Common myeloid progenitor, CD34-positive (primary cell): ENCODE data around the gene RASD2.

Experiments
- CTCF ChIA-PET: fragments of 350-600 bp; sonication (Branson Sonifier 250); formaldehyde crosslinking; loops from one replicate; lab custom pipeline; 2021; ENCODE audit warnings: antibody characterized with exemption; lab: Charles Lee
- POLR2A ChIA-PET: fragments of 350-600 bp; sonication (Branson Sonifier 250); formaldehyde crosslinking; loops from one replicate; lab custom pipeline; 2021; ENCODE audit warnings: antibody characterized with exemption; lab: Charles Lee
- DNase-seq, 3 donors: peaks; one replicate each; pipeline versions ENCODE4 v3.0.0 to v3.0.0-alpha.2; 2013
- H3K27ac ChIP-seq, 2 experiments: 1 replicate in 1 of 2; 2 replicates in 1 of 2; pipeline ENCODE4 v1.7.0; 2013; ENCODE audit warnings: inconsistent platforms in 2 of 2, low read length in 2 of 2, mild to moderate bottlenecking in 2 of 2, low read depth in 1 of 2, moderate library complexity in 1 of 2; ENCODE audit not compliant: severe bottlenecking in 2 of 2, insufficient read depth in 1 of 2, poor library complexity in 1 of 2
- H3K27me3 ChIP-seq, 5 experiments: replicated peaks in 2 of 5; 1 replicate in 3 of 5; 2 replicates in 2 of 5; pipeline versions ENCODE4 v1.6.1 to v1.7.0; 2013; ENCODE audit warnings: low read length in 4 of 5, mild to moderate bottlenecking in 2 of 5, moderate library complexity in 2 of 5, inconsistent platforms in 1 of 5; ENCODE audit not compliant: insufficient read depth in 5 of 5, control insufficient read depth in 4 of 5
- H3K36me3 ChIP-seq, 4 experiments: 1 replicate in 2 of 4; 2 replicates in 2 of 4; pipeline versions ENCODE4 v1.6.1 to v1.7.0; 2013; ENCODE audit warnings: low read length in 3 of 4, control low read depth in 1 of 4, mild to moderate bottlenecking in 1 of 4; ENCODE audit not compliant: control insufficient read depth in 4 of 4, insufficient read depth in 4 of 4
- H3K4me1 ChIP-seq, 4 experiments: 1 replicate in 3 of 4; 2 replicates in 1 of 4; pipeline versions ENCODE4 v1.6.1 to v1.7.1; 2013; ENCODE audit warnings: low read length in 3 of 4, mild to moderate bottlenecking in 3 of 4, control low read depth in 1 of 4, inconsistent platforms in 1 of 4, moderate library complexity in 1 of 4; ENCODE audit not compliant: control insufficient read depth in 4 of 4, insufficient read depth in 4 of 4; ENCODE audit errors: control extremely low read depth in 1 of 4
- H3K4me3 ChIP-seq, 7 experiments: 1 replicate in 4 of 7; 2 replicates in 3 of 7; pipeline versions ENCODE4 v1.5.1 to v1.7.0; 2013; ENCODE audit warnings: mild to moderate bottlenecking in 7 of 7, low read length in 6 of 7, moderate library complexity in 6 of 7, inconsistent platforms in 2 of 7, low read depth in 2 of 7, control low read depth in 1 of 7; ENCODE audit not compliant: insufficient read depth in 4 of 7, control insufficient read depth in 1 of 7; ENCODE audit errors: extremely low read depth in 1 of 7
- H3K9me3 ChIP-seq, 5 experiments: 1 replicate in 4 of 5; 2 replicates in 1 of 5; pipeline versions ENCODE4 v1.6.1 to v1.7.1; 2013; ENCODE audit warnings: low read length in 4 of 5, mild to moderate bottlenecking in 2 of 5, inconsistent platforms in 1 of 5, low read depth in 1 of 5, moderate library complexity in 1 of 5; ENCODE audit not compliant: control insufficient read depth in 4 of 5, insufficient read depth in 2 of 5; ENCODE audit errors: control extremely low read depth in 1 of 5
- WGBS: methylation state at CpG from one replicate; pipeline ENCODE4 v1.1.5; 2013; ENCODE audit not compliant: insufficient coverage; 5-methylcytosine and 5-hydroxymethylcytosine counted together

Gene RASD2

DNA sequence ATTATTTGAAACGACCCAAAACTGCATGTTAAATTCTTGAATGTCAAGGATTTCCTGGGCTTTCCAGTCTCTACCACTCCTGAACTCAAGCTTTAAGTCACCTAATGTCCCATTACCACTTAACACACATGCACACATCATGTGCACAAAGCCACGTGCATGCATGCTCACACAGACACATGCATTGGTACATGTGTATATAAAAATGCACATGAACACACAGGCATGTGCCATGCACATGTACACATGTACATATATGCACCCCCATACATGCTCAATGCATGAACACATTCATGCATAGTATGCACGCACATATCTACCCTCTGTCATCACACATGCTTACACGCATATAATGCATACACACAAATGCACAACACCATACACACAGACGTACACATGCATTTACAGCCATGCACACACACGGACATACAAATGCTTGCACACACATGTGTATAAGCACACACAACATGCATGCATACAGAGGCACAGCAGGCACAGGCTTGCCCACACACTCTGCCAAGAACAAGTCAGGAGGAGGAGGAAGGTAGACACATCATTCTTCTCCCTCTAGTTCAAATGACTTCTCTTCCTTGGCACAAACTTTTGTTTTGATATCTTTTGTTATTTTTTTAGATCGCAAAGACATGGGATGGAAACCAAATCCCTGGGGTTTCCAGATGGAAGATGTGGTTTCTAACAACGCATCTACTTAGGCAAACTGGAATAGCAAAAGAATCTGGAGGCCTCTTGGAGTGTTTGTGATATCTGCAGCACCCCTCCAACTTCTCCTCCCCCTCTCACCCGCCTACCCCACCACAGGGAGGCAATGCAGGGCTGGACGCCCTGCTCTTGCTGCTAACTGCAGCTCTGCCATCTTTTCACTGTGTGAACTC is 24.6 kb downstream of the RASD2 start:
- no peaks in the 10 kb centered on the region for H3K4me1 ChIP-seq
- CTCF ChIA-PET: interaction anchor here (1.1 kb wide), 1 partner anchor 17 kb away, joined by 3 read pairs; no protein-coding TSS in a partner anchor
- 81% methylated on average over 5 of the region's 10 CpGs for WGBS
- H3K27me3 ChIP-seq: peaks cover 0 to under 1% (median 0%) of the 10 kb centered on the region in 5 experiments
- POLR2A ChIA-PET: no interaction called here
- no peak overlapping the region for H3K27ac ChIP-seq
- H3K36me3 ChIP-seq: no peaks in the 10 kb centered on the region
- no peak for DNase-seq
- H3K9me3 ChIP-seq: no peaks in the 10 kb centered on the region
- H3K4me3 ChIP-seq: no peak overlapping the region

DNA sequence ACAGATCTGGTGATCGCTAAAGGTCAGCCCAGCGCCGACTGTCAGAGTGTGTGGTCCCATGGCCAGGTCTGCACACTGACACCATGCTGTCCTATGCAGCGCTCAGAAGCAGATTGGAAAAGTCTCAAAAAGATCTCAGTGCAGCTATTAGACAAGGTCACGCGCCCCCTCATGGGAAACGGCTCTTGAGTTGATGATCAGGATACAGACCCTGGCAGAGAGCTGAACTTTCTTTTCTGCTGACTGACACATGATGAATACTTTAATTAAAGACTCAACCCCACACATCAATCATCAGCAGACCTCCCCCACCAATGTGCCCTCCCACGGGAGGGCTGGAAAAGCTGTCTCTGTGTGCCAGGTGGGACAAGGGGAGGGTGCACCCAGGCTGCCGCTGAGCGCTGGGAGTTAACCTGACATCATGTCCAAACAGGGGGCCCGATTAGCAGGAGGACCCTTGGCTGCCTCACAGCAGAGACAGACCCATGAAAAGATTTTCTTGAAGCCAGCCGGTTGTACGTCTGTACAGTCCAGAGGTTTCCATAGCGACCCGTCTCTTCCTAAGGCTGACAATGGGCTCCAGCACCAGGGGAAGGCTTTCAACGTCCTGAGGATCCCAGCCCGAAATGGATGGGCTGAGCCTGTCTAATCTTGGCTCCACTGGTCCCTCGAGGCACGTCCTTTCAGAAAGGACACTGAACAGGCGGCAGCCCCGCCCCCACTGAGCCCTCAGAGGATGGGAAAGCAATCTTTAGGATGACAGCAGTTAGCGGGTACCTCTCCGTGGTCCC is 26.9 kb downstream of the RASD2 start:
- POLR2A ChIA-PET: no interaction called here
- H3K4me1 ChIP-seq: no peaks in the 10 kb centered on the region
- no peak for DNase-seq
- 89% methylated on average over 23 of the region's 23 CpGs for WGBS
- no peak overlapping the region for H3K27ac ChIP-seq
- H3K4me3 ChIP-seq: no peak overlapping the region
- H3K36me3 ChIP-seq: no peaks in the 10 kb centered on the region
- no peaks in the 10 kb centered on the region for H3K9me3 ChIP-seq
- CTCF ChIA-PET: interaction anchor here (1.1 kb wide), 1 partner anchor 17 kb away, joined by 3 read pairs; no protein-coding TSS in a partner anchor
- no peaks in the 10 kb centered on the region for H3K27me3 ChIP-seq

DNA sequence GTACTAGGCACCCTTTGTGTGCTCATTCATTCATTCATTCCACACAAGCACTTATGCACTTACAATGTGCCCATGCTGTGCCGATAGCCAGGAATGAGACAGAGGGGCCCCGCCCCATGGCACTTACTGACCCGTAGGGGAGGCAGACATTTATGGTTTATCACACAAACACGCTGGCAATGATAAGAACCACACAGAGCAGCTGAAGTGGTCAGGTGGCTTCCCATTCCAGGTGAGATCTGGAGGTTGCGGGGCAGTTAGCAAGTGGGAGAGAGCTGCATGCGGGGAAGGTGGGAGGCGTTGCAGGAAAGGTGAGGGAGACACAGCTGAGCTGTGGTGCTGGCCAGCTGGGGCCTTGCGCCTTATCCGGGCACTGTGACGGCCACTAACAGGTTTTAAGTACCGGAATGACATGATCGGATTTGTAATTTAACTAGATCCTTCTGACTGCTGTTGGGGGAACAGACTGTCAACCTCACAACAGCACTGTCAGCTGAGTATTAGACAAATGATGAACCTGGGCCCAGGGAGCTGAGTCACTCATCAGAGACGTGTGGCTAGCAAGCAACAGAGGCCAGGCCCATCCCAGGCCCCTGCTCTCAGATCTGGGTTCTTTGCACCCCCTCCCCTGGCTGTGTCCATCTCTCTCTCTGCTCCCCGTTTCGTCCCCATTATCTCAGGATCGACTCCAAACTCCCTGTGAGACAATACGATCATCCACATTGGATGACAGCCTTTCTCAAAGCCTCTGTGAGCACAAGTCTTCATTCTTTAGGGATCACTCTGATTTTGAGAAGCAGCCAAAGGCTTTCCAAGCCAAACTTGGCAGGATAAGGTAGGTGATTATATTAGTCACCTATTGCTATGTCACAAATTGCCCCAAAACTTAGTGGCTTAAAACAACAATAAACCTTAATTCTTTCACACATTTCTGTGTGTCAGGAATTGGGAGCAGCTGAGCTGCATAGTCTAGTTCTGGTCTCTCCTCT is 28.4 kb downstream of the RASD2 start:
- Histone ChIP-seq H3K4me3 (no peak overlapping the region), H3K9me3 (no peaks in the 10 kb centered on the region), H3K4me1 (no peaks in the 10 kb centered on the region), H3K27ac (no peak overlapping the region), H3K36me3 (no peaks in the 10 kb centered on the region), H3K27me3 (no peaks in the 10 kb centered on the region)
- ChIA-PET CTCF (interaction anchor here (1.1 to 1.2 kb wide), 3 partner anchors 13 to 218 kb away, joined by 3 read pairs; no protein-coding TSS in a partner anchor), POLR2A (no interaction called here)
- WGBS: 95% methylated on average over 13 of the region's 17 CpGs
- no peak for DNase-seq

DNA sequence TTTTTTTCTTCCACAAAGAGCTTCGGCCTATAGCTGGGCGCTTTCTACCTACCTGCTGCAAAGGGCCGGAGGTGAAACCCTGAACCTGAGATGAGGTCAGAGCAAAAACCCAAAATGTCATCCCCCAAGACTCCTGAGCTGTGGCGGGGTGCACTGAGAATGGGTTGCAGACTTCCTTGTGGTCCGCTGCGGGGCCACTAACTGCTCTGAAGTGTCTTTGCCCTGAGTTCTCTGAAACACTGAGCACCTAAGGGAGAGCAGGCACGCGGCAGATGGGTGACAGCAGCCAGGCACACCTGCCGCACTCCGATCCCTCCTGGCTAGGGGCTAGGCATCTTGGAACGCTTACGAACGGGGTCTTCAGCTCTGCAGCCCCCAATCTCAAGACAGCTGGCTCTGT is 29.3 kb downstream of the RASD2 start:
- CTCF ChIA-PET: interaction anchor here (0.6 to 1.2 kb wide), 4 partner anchors 10 to 219 kb away, joined by 3 read pairs; no protein-coding TSS in a partner anchor
- Histone ChIP-seq H3K9me3 (no peaks in the 10 kb centered on the region), H3K27me3 (peaks cover 0 to 4% (median 0%) of the 10 kb centered on the region in 5 experiments), H3K27ac (no peak overlapping the region), H3K4me1 (no peaks in the 10 kb centered on the region), H3K36me3 (no peaks in the 10 kb centered on the region), H3K4me3 (no peak overlapping the region)
- 96% methylated on average over 13 of the region's 13 CpGs for WGBS
- no peak for DNase-seq
- POLR2A ChIA-PET: no interaction called here

DNA sequence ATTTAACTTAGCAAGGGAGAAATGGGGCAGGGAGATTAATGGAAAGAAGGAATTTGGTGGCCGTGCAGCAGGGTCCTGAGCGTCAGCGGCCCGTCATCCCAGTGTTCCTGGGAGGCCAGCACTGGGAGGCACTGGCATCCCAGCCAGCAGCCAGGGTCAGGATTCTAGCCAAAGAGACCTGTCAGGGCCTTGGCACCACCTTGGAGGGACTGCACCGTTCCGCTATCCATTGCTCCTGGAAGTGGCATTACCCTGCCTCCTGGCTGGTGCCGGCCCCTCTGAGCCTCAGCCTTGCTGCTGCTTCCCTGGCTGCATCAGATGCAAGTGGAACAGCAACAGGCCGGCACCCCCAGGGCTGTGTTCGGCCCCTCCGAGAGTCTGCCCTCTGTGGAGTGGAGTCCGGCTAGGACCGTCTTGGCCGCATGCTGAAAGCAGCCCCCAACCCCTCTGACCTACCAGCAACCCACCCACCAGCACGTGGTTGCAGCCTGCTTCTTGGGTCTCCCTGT is 30.1 kb downstream of the RASD2 start:
- no peak for DNase-seq
- H3K36me3 ChIP-seq: no peaks in the 10 kb centered on the region
- H3K27ac ChIP-seq: no peak overlapping the region
- ChIA-PET CTCF (interaction anchor here (1.0 to 1.2 kb wide), 2 partner anchors 10 to 11 kb away, joined by 3 read pairs; no protein-coding TSS in a partner anchor), POLR2A (no interaction called here)
- H3K9me3 ChIP-seq: no peaks in the 10 kb centered on the region
- H3K4me1 ChIP-seq: no peaks in the 10 kb centered on the region
- peaks cover 0 to 4% (median 0%) of the 10 kb centered on the region in 5 experiments for H3K27me3 ChIP-seq
- no peak overlapping the region for H3K4me3 ChIP-seq
- WGBS: 95% methylated on average over 14 of the region's 14 CpGs

DNA sequence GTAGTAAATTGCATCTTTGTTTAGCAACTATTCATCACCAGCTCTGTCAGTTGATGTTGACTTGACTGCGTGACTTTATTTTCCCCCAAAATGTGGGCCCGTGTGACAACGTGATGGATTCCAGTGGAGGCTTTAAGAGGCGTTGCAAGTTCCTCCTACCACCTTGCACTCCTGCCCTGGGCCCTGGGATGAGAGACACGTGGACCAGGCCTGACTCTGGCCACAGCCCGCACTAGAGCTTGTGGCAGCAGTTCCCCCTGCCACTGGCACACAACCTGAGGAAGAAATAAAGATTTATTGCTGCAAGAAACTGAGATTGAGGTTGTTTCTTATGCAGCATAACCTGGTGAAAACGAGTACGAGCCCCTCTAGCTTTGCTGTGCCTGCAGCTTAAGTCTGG is 31.9 kb downstream of the RASD2 start:
- no peak for DNase-seq
- peaks cover 0 to 4% (median 0%) of the 10 kb centered on the region in 5 experiments for H3K27me3 ChIP-seq
- no peaks in the 10 kb centered on the region for H3K36me3 ChIP-seq
- ChIA-PET CTCF (interaction anchor here (1.3 to 3.4 kb wide), 2 partner anchors 10 to 158 kb away, joined by 3 to 14 read pairs; no protein-coding TSS in a partner anchor), POLR2A (no interaction called here)
- no peaks in the 10 kb centered on the region for H3K4me1 ChIP-seq
- WGBS: 59% methylated on average over 8 of the region's 8 CpGs
- no peaks in the 10 kb centered on the region for H3K9me3 ChIP-seq
- H3K27ac ChIP-seq: no peak overlapping the region
- no peak overlapping the region for H3K4me3 ChIP-seq
